GM12801 (cell line): ENCODE measurements around the gene CD164.

Experiments used
- TF ChIP-seq, protein P1 (sequence below): IDR thresholded peaks from one replicate; pipeline ENCODE4 v1.5.1; 2011; ENCODE audit warnings: control low read depth; ENCODE audit not compliant: insufficient read length; ENCODE audit errors: extremely low read depth

CD164 gene

DNA sequence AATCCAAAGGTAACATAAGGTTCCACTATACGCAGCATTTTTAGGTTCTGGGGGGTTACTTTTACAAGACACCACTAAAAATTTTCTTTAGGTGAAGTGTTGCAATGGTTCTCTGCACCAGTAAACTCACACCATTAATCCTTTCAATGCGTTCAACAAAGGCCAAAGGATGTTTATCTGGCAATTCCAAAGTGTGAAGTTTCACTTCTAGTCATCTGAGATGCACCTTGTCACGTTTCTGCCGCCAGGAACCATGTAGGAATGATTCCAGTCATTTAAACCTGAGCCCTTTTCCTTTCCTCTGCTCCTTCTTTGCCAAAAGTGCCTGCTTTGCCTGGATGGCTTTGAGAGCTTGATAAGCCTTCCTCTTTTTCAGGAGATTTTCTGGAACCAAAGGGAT lies 54.8 kb downstream of the CD164 start:
- TF ChIP-seq, protein P1, sequence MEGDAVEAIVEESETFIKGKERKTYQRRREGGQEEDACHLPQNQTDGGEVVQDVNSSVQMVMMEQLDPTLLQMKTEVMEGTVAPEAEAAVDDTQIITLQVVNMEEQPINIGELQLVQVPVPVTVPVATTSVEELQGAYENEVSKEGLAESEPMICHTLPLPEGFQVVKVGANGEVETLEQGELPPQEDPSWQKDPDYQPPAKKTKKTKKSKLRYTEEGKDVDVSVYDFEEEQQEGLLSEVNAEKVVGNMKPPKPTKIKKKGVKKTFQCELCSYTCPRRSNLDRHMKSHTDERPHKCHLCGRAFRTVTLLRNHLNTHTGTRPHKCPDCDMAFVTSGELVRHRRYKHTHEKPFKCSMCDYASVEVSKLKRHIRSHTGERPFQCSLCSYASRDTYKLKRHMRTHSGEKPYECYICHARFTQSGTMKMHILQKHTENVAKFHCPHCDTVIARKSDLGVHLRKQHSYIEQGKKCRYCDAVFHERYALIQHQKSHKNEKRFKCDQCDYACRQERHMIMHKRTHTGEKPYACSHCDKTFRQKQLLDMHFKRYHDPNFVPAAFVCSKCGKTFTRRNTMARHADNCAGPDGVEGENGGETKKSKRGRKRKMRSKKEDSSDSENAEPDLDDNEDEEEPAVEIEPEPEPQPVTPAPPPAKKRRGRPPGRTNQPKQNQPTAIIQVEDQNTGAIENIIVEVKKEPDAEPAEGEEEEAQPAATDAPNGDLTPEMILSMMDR = no peak

DNA sequence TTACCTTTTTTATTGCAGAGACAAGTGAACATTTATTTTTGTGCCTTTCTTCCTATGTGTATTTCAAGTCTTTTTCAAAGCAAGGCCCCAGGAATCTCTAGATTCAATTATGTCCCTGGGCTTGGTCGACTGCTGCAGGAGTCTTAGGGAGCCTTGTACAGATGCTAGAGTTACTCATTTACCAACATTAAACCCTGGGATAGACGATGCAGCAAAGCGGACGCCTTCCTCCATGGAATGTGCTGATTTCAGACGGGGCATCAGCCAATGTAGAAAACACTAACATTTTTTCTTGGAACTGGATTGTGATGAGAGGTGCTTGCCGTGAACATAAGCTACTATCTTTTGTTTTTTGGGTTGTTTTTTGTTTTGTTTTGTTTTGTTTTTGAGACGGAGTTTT lies 55.9 kb downstream of the CD164 start:
- TF ChIP-seq, protein P1 = no peak

DNA sequence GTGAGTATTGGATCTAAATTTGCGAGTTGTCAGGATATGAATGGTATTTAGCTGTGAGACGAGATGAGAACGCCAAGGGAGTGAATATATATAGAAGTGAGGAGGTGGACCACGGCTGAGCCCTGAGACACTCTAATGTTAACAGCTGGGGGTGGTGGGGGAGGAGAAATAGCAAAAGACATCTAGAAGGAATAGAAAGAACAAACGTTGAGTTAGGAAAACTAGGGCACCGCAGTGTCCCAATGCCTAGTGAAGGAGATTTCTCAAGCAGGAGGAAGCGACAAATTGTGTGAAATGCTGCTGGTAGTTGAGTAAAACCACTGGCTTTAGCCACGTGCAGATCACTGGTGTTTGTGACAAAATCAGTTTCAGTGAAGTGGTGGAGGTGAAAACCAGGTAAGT lies 56.9 kb downstream of the CD164 start:
- TF ChIP-seq, protein P1 = no peak

DNA sequence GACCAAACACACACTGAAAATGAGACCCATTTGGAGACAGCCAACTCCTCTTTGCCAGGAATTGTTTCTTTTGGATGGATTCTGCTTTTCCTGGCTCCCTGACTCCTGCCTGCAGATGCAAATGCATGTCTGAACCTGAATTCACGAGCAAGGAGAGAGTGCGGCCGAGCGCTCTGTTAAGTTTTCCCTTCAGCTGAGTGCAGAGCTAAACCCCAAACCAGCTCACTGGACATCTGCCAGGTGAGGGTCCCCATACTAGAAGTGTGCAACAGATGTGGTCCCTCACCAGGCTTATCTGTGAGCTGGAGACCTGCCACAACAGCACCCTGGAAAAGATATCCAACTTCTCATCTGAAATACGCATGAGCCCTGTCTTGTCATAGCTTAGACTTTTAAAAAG lies 59.0 kb downstream of the CD164 start:
- TF ChIP-seq, protein P1 = no peak

DNA sequence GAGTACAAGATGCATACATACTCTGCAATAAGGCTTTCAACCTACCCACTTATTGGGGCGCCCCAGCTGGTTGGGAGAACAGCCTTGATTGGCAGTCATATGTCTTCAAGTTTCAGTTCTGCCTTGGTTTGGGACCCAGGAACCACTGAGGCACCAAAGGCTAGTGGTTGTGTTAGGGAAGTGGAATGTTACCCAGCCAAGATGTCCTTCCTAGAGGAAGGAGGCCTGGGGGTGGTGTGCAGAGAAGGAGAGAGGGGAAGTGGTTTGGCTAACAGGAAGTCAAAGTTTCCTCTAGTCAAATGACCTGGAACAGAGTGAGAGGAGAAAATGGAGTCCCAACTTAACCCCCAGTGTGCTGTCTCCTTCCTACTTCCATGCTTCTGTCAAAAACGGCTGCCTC lies 59.4 kb downstream of the CD164 start:
- TF ChIP-seq, protein P1 = no peak

DNA sequence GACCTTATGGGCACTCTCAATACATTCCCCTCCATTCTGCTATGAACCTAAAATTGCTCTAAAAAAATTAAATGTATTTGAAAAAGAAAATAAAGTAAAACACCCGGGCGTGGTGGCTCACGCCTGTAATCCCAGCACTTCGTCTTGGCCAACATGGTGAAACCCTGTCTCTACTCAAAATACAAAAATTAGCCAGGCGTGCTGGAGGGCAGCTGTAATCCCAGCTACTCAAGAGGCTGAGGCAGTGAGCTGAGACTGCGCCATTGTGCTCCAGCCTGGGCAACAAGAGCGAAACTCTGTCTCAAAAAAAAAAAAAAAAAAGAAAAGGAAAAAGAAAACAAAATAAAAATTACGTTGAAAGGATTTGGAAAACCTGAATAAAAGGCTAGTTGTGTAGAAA lies 60.5 kb downstream of the CD164 start:
- TF ChIP-seq, protein P1 = no peak

DNA sequence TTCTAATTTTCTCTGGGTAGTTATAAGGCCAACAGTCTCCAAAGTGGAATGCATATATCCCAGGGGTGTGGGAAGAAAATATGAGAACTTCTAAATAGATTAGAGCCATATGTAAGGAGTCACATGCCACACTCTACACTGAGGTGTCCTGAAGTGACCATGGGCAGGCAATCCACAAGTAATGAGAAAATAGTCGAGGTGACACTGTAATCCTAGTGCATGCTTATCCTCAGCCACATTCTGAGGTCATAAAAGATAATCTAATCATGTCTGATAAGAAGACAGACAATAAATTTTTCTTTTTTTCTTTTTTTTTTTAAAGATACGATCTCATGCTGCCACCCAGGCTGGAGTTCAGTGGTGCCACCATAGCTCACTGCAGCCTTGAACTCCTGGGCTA lies 62.2 kb downstream of the CD164 start:
- TF ChIP-seq, protein P1 = no peak
